Raji (cell line): ENCODE results near the gene PROSER2.

Experiments
- POLR2A ChIP-seq: IDR thresholded peaks from 2 replicates; pipeline ENCODE4 v1.6.1; 2011; ENCODE audit warnings: low read depth, low read length, control low read depth; ENCODE audit not compliant: insufficient read depth

Gene PROSER2

GRCh38 chr10:11796474-11796873 is 26.7 kb upstream of the PROSER2 start:
- no peak for TF ChIP-seq POLR2A

- TF ChIP-seq POLR2A: no peak
Observed at GRCh38 chr10:11797281-11797680, 25.9 kb upstream of the PROSER2 start.

- no peak for TF ChIP-seq POLR2A
Observed at GRCh38 chr10:11797847-11798633, 25.1 kb upstream of the PROSER2 start.

GRCh38 chr10:11798845-11799735 is 24.1 kb upstream of the PROSER2 start:
- no peak for TF ChIP-seq POLR2A

- no peak for TF ChIP-seq POLR2A
Observed at GRCh38 chr10:11799736-11800080, 23.4 kb upstream of the PROSER2 start.

- TF ChIP-seq POLR2A: no peak
Observed at GRCh38 chr10:11804336-11804735, 18.8 kb upstream of the PROSER2 start.

- no peak for TF ChIP-seq POLR2A
Observed at GRCh38 chr10:11805792-11806191, 17.4 kb upstream of the PROSER2 start.

GRCh38 chr10:11806706-11807105 is 16.4 kb upstream of the PROSER2 start:
- no peak for TF ChIP-seq POLR2A

- no peak for TF ChIP-seq POLR2A
Observed at GRCh38 chr10:11808808-11809207, 14.3 kb upstream of the PROSER2 start.

GRCh38 chr10:11810313-11810766 is 12.8 kb upstream of the PROSER2 start:
- TF ChIP-seq POLR2A: no peak

- no peak for TF ChIP-seq POLR2A
Observed at GRCh38 chr10:11810973-11811372, 12.2 kb upstream of the PROSER2 start.

- no peak for TF ChIP-seq POLR2A
Observed at GRCh38 chr10:11813177-11813576, 10.0 kb upstream of the PROSER2 start.

- TF ChIP-seq POLR2A: no peak
Observed at GRCh38 chr10:11813855-11814567, 9.1 kb upstream of the PROSER2 start.

- no peak for TF ChIP-seq POLR2A
Observed at GRCh38 chr10:11819027-11819426, 4.1 kb upstream of the PROSER2 start.

- no peak for TF ChIP-seq POLR2A
Observed at GRCh38 chr10:11822026-11822756, 965 bp upstream of the PROSER2 start.
